Measurements from ENCODE around the gene FCN3. TPM values are rescaled to one million over a fixed set of nuclear protein-coding genes. Genes with fewer than 3 reads are reported as not detected.
A peak's percentile ranks its signal among the peaks of the same experiment; 100 is the strongest.
"Not testable (repeated sequence)": the region's sequence is repeated elsewhere in the genome, so short reads cannot be mapped to it uniquely, and the experiment has no call there.

FCN3 gene
- under 0.01 TPM for total RNA-seq

GRCh38 chr1:27374362-27375086 is at the start of gene FCN3:
FCN3 (minus strand) TSS chr1:27374824; CDS start chr1:27374818, 6 bp downstream.
- no peak for DNase-seq (ENCODE audit: low read depth in 2 of 3, low spot score in 2 of 3)

DNA sequence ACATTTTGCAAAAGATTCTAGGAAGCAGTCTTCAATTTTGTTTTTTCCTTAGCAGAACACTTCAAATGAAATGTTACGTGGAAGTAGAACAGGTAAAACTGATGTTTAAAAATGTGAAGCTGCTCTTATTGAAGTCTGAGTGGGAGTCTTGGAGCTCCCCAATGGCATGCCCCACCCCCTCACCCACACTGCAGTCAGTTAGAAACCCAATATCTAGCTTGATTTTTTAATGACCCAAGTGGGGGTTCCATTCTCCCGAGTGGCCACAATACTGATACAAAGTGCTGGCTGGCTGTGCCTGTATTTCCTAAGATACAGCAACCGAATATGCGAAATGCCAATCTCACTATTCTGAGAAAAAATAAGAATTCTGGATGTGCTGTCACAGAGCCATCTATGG is 49.1 kb upstream of the FCN3 start:
- DNase-seq (ENCODE audit: low read depth in 2 of 3, low spot score in 2 of 3): no peak

- no peak for DNase-seq (ENCODE audit: low read depth in 2 of 3, low spot score in 2 of 3)
Measured at GRCh38 chr1:27418326-27419185, 43.9 kb upstream of the FCN3 start.

DNA sequence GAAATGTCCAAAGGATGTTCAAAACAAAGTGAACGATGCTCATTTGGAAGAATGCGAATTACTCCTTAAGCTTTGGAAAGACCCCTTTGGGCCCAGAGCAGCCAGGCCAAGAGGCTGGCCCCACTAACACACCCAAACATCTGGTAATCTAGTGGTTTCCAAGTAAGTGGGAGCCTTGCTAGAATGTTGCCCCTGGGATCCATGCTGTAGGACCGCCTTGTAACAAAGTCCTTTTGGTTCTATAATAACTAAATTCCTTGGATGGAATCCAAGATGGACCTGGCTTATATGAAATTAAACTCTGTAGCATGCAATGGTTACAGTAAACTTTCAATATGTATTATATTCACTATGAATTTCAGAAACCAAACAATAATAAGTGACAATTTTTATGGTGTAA is 43.1 kb upstream of the FCN3 start:
- no peak for DNase-seq (ENCODE audit: low read depth in 2 of 3, low spot score in 2 of 3)

DNA sequence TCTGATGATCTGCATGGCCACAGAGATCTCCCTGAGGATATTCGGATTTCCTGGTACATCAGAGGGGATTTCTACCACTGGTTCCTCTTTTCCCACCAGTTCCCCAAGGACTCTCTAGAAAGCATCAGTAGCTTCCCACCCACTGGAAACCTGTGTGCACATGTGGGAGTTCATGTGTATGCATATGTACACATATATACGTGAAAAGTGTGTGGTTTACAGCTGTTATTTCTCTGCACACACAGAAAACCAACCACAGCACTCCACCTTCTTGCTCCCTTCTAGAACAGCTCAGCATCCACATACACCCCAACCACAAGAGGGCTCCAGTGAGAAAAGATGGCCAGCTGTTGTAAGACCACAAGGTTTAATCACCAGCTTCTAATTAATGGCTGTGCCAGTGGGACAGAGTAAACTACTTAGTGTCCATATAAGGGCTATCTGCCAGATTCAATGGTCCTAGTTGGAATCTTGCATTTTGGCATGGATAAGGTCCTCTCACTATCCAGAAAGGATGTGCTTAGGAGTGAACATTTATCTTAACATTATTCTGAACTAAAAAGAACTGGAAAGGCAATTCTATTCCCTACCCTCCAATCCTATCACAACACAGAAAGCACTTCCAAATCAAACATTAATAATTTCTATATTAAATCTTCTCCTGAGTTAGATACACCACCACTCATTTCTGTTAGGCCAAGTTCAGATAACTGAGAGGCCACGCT is 41.9 kb upstream of the FCN3 start:
- DNase-seq (ENCODE audit: low read depth in 2 of 3, low spot score in 2 of 3): peak in 2 of 3 donors; percentile 79 to 91

DNA sequence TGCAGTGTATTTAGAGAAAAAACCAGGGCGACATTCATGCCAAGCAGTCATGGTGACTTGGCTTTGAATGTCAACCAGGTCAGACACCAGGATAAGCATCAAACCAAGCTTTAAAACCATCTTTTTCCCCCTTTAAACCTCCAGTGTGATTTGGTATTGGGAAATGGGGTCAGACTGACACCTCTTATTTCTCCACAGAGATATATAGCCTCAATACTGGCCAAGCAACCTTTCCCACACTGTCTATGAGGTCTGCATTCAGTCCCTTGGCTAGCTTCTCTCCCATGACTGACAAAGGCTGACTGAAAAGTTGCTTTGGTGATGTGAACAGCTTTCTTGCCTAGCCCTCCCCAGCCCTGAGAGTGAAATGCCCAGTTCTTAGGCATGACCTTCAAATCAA is 39.5 kb upstream of the FCN3 start:
- no peak for DNase-seq (ENCODE audit: low read depth in 2 of 3, low spot score in 2 of 3)

- no peak for DNase-seq (ENCODE audit: low read depth in 2 of 3, low spot score in 2 of 3)
Measured at GRCh38 chr1:27413004-27413403, 38.4 kb upstream of the FCN3 start.

GRCh38 chr1:27412502-27412901 is 37.9 kb upstream of the FCN3 start:
- no peak for DNase-seq (ENCODE audit: low read depth in 2 of 3, low spot score in 2 of 3)

DNA sequence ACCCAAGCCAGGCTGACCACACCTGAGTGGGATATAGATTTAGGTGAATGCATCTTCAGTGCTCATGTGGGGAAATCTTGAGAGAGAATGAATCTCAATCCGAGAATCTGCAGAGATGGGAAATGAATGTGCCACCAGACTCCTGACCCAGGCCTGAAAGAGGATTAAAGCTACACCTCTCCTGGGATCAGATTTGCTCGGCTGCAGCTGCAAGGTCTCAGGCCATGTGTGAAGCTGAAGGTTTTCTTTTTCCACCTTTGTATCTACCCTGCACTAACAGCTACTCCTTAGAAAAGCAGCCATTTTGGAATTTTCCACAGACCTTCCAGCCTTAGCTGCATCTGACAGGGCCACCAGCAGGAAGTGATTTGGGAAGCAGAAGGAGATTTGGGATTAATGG is 36.1 kb upstream of the FCN3 start:
- DNase-seq (ENCODE audit: low read depth in 2 of 3, low spot score in 2 of 3): no peak

- no peak for DNase-seq (ENCODE audit: low read depth in 2 of 3, low spot score in 2 of 3)
Measured at GRCh38 chr1:27409669-27410068, 35.0 kb upstream of the FCN3 start.

DNA sequence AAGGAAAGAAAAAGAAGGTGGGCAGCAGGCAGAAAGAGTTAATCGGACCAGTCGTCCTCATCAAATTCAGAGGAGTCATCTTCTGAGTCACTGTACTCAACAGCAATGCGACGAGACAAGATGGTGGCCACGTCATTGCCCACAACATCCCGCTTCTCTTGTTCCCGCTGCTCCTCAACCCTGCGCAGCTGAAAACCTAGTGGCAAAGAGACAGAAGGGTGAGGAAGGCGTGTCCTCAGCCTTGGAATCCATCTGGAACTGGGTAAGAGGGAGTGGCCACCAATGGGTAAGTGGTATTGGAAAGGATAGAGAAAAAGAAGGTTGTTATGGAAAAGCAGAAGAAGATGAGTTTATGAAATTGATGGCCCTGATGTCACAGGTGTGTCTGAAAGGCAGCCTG is 33.5 kb upstream of the FCN3 start:
- DNase-seq (ENCODE audit: low read depth in 2 of 3, low spot score in 2 of 3): no peak

DNA sequence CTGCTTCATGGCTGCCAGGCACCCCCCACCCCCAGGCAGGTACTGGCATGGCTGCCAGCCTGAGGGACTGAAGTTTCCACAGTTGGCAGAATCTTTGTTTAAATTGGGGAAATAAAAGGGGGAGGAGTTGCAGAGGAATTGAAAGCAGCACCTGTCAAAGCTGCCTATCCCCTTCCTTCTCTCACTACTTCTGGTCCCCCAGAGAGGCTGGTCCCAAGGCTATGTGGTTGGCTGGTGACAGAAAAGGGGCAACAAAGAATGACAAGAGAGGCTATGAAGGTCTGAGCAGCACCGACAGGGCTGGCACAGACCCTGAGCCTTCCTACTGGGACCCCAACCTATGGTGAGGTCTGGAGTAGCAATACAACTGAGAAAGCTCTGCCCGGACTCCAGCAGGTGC is 32.2 kb upstream of the FCN3 start:
- not testable (repeated sequence) for DNase-seq (ENCODE audit: low read depth in 2 of 3, low spot score in 2 of 3)

GRCh38 chr1:27406362-27406680 is 31.7 kb upstream of the FCN3 start:
- no peak for DNase-seq (ENCODE audit: low read depth in 2 of 3, low spot score in 2 of 3)

DNA sequence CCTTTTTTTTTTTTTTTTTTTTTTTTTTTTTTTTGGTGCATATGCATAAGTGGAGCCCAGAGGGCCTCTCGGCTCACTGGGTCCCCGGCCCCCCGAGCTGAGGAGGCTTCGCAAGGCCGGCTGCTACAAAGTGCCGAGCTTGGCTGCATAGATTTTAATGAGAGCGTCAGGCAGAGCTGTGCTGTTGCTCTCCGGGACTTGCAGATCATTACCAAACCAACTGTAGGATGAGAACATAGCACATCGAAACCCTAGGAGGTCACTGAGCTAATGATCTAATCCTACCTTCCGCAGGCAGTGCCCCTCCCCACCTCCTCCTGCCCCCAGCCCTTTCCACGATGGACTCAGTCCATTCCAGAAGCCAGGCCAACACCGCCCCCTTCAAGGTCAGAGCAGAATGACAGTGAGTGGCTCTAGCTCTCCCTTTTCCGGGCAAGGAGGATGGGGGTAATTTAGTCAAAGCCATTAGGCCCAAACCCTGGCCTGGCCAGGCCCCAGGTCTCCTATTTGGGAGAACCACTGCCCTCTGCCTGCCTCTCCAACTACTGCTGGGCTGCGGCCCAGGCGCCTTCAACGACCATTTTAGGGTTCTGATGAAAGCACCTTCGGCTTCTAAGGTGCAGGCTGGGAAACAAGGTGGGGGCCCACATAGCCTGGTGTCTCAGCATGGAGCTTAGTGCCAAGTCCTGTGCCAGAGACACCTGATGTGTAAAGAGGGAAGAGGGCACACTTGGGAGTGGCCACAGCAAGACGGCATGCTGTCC is 31.2 kb upstream of the FCN3 start:
- not testable (repeated sequence) for DNase-seq (ENCODE audit: low read depth in 2 of 3, low spot score in 2 of 3)

GRCh38 chr1:27405074-27405473 is 30.4 kb upstream of the FCN3 start:
- DNase-seq (ENCODE audit: low read depth in 2 of 3, low spot score in 2 of 3): no peak

GRCh38 chr1:27403931-27404330 is 29.3 kb upstream of the FCN3 start:
- DNase-seq (ENCODE audit: low read depth in 2 of 3, low spot score in 2 of 3): peak in 1 of 3 donors; percentile 44

DNA sequence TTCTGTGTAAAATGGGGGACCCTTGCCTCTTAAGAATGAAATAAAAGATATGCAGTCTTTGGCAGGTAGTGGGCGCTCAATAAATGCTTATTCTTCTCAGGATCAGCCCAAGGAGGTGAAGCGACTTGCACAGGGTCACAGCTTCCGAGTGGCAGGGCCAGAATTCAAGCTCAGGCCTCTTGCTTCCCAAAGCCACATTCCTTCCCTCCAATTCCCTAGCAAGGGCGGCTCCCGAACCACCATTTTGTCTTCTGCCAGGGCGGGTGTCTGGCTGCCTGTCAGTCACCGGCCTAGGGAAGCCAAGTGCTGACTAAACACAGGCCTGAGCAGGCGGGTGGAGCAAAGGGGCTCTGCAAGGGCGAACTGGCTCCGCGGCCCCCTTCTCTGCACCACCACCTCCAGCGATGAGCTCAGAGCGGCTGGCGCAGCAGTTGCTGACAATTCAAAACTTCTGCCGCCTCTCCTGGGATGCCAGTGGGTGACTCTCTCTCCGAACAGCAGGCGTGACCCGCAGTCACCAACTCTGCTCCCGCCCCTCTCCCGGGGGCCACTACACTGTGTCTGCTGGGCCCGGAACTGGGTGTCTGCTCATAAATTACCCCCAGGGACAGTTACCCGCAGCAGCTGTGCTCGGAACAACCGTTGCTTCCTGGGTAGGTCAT is 28.6 kb upstream of the FCN3 start:
- peak in 2 of 3 donors; percentile 79 to 91 for DNase-seq (ENCODE audit: low read depth in 2 of 3, low spot score in 2 of 3)

DNA sequence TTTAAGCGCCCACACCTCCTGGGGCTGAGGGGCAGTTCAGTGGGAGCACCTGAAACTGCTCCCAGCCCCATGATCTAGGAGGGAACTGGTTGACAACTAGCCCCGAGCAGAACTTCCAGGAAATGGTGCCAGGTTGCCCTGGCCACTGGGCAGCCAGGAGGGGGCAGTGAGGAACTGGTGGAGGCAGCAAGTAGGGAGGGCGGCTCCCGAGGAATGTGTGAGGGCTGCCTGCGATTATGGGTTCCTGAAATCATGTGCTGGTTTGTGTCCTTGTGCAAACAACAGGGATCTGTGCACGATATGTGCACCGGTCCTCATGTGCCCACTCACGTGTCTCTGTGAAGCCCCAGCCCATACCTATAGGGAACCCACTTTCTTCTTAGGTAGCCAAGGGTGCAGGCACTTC is 27.7 kb upstream of the FCN3 start:
- peak in 2 of 3 donors; percentile 52 to 63 for DNase-seq (ENCODE audit: low read depth in 2 of 3, low spot score in 2 of 3)

- DNase-seq (ENCODE audit: low read depth in 2 of 3, low spot score in 2 of 3): no peak
Measured at GRCh38 chr1:27400963-27401341, 26.3 kb upstream of the FCN3 start.

Data from hematopoietic multipotent progenitor cell (in vitro differentiated cells).